PFSK-1 (cell line): ENCODE data around the gene GLYAT.

ENCODE experiments used
- FOXP2 ChIP-seq: optimal IDR thresholded peaks from 2 replicates; pipeline ENCODE3; 2011; ENCODE audit warnings: borderline replicate concordance, control low read depth, inconsistent platforms; ENCODE audit not compliant: insufficient read depth; ENCODE audit errors: extremely low read length, extremely low read depth
- POLR2AphosphoS5 ChIP-seq: IDR thresholded peaks from 2 replicates; pipeline ENCODE4 v1.6.1; 2012; ENCODE audit warnings: low read depth, mild to moderate bottlenecking, control low read depth, low read length, moderate library complexity
- SIN3A ChIP-seq: IDR thresholded peaks from 2 replicates; pipeline ENCODE4 v1.6.1; 2012; ENCODE audit warnings: mild to moderate bottlenecking, low read length, moderate library complexity, borderline replicate concordance; ENCODE audit not compliant: insufficient read depth
- TAF1 ChIP-seq: IDR thresholded peaks from 2 replicates; pipeline ENCODE4 v1.6.1; 2012; ENCODE audit warnings: low read length, control low read depth, borderline replicate concordance; ENCODE audit not compliant: insufficient read depth
- TF ChIP-seq, protein P1 (sequence below), 2 experiments: IDR thresholded peaks; 2 replicates each; pipeline versions ENCODE4 v1.6.1 to v1.8.0; 2011 to 2012; ENCODE audit warnings: low read depth in 2 of 2, low read length in 2 of 2, control low read depth in 1 of 2, inconsistent platforms in 1 of 2, mild to moderate bottlenecking in 1 of 2, moderate library complexity in 1 of 2; ENCODE audit not compliant: insufficient read depth in 1 of 2

The GLYAT gene

GRCh38 chr11:58734681-58735490 lies 3.1 kb upstream of the GLYAT start:
- no peak for TF ChIP-seq SIN3A

DNA sequence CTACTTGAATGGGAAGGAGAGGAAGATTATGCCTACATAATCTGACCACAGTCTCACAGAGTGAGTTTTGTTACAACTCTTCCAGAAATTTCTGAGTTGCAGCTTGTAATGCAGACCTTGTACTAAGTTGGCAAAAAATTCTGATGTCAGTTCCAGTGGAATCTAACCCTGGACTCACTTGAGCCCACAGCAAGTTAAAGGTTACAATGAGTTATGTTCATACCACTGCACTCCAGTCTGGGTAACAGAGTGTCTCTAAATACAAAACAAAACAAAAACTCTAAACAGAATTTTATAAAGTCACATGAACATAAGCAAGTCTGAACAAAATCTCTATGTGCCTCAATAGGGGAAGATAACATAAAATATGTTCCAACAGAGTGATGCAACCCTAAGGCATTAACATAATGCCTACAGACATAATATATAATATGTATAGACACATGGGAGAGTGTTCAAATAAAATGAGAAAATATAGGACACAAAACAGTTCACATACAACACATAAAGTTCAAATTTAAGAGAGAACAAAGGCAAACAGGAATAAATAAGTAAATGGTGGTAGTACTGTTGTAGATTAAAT lies 1.1 kb downstream of the GLYAT start:
- TF ChIP-seq TAF1 (no peak), SIN3A (no peak), POLR2AphosphoS5 (no peak), FOXP2 (no peak)
- TF ChIP-seq, protein P1, sequence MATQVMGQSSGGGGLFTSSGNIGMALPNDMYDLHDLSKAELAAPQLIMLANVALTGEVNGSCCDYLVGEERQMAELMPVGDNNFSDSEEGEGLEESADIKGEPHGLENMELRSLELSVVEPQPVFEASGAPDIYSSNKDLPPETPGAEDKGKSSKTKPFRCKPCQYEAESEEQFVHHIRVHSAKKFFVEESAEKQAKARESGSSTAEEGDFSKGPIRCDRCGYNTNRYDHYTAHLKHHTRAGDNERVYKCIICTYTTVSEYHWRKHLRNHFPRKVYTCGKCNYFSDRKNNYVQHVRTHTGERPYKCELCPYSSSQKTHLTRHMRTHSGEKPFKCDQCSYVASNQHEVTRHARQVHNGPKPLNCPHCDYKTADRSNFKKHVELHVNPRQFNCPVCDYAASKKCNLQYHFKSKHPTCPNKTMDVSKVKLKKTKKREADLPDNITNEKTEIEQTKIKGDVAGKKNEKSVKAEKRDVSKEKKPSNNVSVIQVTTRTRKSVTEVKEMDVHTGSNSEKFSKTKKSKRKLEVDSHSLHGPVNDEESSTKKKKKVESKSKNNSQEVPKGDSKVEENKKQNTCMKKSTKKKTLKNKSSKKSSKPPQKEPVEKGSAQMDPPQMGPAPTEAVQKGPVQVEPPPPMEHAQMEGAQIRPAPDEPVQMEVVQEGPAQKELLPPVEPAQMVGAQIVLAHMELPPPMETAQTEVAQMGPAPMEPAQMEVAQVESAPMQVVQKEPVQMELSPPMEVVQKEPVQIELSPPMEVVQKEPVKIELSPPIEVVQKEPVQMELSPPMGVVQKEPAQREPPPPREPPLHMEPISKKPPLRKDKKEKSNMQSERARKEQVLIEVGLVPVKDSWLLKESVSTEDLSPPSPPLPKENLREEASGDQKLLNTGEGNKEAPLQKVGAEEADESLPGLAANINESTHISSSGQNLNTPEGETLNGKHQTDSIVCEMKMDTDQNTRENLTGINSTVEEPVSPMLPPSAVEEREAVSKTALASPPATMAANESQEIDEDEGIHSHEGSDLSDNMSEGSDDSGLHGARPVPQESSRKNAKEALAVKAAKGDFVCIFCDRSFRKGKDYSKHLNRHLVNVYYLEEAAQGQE (IDR thresholded peaks at IDR 0.05; ENCODE audit: insufficient read depth in 1 of 2, low read depth in 2 of 2, low read length in 2 of 2) = no peak

DNA sequence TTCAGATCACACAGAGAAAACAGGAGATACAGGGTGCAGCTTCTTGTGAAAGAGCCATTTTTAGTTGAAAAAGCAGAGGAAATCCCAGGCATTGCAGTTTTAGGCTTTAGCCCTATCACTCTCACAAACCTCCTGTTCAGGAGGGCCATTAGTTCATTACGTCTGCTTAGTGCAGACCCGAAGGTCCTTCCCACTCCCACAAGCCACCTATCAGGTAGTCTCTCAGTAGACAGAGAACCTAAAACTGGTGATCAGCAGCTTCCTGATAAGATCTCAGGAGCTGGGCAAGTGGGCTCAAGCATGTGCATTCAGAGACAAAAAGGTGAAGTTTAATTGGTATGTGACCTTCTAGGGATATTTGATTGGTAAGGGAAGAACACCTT lies 4.3 kb downstream of the GLYAT start:
- TF ChIP-seq, protein P1 (IDR thresholded peaks at IDR 0.05; ENCODE audit: insufficient read depth in 1 of 2, low read depth in 2 of 2, low read length in 2 of 2) = no peak
- no peak for TF ChIP-seq TAF1
- TF ChIP-seq FOXP2 = no peak
- TF ChIP-seq SIN3A = no peak

GRCh38 chr11:58726737-58727414 lies 4.9 kb downstream of the GLYAT start:
- TF ChIP-seq FOXP2 = no peak
- no peak for TF ChIP-seq POLR2AphosphoS5
- TF ChIP-seq, protein P1 (IDR thresholded peaks at IDR 0.05; ENCODE audit: insufficient read depth in 1 of 2, low read depth in 2 of 2, low read length in 2 of 2) = no peak
- TF ChIP-seq SIN3A = no peak
- no peak for TF ChIP-seq TAF1

DNA sequence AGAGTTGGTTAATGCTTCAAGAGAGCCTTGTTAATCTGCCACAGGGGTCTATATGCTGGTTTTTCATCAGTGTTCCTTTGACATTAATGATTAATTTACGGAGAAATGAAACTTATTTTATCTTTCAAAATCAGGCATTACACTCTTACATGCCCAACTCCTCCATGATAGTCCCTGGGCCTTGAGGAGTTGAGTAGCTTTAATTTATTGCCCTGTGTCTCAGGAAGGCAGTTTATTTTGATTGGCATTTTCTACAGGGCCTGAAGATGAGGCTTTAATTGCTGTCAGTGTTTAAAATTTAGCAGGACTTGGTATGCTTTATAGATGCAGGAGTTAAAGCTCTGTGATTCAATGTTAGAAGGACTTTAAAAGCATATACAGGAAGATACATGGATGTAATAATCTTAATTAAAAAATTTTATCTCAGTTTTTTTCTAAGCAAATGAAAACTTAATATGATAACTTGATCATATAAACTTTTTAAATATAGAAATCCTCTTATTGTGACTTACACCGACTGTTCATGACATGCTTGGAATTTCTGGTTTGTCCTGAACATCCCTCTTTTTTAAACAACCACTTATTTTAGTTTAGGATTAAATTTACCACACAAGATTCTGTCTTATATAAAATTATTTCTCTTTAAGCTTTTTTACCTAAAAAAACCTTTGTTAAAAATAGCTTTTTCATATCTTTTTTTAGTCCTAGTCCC lies 12.2 kb downstream of the GLYAT start:
- TF ChIP-seq SIN3A (no peak), FOXP2 (no peak), POLR2AphosphoS5 (no peak), TAF1 (no peak)
- TF ChIP-seq, protein P1 (IDR thresholded peaks at IDR 0.05; ENCODE audit: insufficient read depth in 1 of 2, low read depth in 2 of 2, low read length in 2 of 2) = no peak
